DMS79 treated with DMSO at 0.1 percent for 48 hours (cell line): Measurements from ENCODE around the gene MPO.

Source experiments
- DNase-seq: peaks from one replicate; lab custom pipeline; 2025; lab: John Stamatoyannopoulos, UW

MPO gene

DNA sequence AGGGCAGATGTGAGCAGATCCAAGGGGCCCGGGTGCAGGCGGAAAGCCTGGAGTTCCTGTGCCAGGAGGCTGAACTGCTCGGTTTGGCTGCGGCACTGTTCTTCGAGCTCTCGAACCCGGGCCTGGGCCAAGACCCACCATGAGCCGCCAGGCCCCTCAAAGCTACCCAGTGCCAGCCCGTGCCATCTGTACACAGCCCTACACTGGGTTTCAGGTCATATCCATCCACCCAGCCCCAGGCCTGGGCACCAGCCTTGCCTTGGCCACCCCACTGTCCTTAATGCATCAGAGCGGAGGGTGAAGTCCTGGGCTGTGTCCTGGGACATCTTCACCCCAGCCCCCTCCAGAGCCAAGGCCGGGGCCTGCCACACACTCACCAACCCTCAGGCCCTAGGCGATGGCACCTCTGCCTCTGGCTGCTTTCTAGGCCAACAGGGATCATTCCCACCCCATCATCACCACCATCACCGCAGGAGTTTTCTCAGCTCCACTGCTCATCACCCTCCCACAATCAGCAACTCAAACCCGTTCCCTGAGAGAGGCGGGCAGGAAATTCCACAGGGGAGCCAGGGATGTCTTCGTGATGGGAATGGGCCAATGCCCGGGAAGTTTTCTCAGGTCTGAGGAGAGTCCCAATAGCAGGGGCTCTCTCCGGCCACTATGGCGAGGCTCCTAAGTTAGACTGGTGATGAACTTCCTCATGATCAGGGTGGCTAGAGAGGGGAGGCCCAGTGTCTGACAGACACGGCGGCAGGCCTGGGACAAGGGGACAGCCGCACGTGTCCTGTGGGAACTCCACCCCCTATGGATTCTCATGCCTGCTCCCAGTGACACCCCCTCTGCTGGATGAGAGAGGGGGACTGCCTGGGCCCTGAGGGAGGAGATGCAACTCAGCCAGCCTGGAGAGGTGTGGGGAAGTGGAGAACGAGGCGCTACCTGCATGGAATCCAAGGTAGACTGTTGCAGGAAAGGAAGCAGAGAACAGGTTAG, 38.7 kb upstream of the MPO start:
- DNase-seq = no peak

DNA sequence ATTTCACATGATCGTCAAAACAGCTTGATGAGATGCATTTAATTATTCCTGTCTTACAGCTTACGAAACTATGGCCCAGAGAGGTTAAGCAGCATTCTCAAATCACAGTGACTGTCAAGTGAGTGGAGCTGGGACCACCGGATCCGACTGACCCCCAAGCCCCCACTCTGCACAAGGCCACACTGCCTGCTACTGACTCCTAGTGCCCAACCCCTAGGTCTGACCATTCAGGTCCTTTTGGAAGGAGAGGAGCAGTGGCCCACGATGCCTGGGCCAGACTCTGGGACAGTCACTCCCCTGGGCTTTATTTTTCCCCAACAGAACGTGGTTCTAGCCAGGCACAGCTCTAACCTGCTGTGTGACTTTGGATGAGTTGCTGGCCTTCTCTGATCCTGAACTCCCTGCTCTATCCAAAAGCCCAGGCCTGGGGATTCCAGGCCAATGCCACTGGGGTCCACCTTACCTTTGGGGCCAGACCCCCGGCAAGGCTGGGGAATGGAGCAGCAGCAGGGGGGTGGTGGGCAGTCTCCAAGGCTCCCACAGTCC, 38.0 kb upstream of the MPO start:
- DNase-seq = no peak

DNA sequence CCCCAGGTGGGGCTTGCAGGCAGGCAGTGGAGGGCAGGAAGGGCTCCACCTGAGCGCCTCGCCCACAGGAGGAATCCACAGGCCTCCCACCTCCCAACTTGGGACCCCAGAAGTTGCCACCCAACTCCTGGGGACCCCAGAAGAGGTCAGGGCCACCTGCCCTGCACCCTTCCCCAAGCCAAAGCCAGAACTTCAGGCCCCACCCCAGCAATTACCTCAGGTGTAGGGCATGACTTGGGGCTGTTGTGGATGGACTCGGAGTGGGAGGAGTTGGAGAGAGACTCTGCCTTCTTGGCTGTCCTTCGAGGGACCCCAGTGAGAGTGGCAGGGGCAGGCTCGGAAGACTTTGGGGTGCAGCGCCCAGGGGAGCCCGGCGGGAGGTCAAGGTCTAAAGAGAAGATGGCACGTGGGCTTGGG, 37.3 kb upstream of the MPO start:
- no peak for DNase-seq

DNA sequence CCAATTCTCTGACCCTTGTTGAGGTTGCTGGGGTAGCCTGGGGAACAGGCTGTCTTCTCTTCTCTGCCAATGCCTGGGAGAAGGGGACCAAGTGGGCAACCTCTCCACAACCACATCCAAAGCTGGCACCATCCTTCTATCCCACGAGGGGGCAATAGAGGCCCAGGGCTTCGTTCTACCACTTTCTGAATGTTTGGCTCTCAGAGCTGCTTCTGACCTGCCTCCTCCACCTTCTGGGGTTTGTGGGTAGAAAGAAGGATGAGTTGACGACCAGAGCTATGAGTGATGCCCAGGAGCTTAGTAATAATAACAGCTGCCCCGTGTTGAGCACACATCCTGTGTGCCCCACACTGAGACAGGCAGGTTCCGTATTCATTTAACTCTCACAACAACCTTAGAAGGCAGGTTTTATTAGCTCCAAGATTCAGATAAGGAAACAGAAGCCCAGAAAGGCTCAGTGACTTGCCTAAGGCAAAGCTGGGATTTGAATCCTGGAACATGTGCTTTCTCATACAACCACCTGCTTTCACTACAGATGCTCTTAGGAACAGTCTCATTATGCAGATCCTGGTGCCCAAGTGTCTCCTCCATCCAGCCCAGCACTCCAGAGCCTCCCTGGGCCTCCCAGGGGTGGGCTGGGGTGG, 36.8 kb upstream of the MPO start:
- no peak for DNase-seq

DNA sequence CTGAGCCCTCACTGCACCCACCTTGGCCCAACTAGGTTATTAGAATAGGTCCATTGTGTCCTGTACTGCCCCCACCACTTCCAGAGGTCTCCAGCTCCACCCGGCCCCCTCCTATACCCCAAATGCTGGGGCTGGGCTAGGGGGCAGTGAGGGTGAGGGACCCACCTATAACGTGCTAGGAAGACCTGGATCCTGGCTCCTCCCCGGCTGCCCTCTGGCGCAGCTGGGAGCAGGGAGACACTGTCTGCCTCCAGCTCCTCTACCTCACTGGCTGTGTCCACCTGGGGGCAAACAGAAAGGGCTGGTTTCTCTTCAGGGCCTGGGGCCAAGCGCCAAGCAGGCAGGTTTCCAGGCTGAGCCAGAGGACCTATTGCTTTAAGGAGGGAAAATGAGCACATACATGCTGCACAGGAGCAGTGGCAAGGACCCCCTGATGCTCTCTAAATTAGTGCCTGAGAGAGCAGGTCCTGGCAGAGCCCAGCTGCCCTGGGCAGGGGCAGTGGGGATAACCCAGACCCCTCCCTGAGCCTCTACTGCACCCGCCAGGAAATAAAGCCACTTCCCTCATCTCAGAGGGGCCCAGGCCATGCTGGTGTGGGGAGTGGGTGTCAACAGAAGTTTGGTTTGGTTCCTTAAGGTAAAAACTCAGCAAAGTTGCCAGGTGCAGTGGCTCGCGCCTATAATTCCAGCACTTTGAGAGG, 35.7 kb upstream of the MPO start:
- DNase-seq = no peak

DNA sequence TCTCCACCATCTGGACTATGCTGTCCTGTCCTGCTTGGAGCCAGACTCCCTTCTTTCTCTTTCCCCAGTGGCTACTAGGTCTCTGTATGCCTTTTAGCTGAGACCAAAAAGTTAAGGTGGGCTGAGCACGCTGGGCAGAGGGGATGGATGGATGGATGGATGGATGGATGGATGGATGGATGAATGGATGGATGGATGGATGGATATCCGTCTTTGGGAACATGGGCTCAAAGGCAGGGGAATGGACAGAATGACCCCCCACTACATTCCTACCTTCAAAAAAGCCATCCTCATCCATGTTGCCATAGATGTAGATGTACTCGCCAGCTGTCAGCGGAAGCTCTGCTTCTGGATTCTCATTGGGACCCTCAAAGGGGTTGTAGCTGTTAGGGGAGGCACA, 35.0 kb upstream of the MPO start:
- DNase-seq = no peak

DNA sequence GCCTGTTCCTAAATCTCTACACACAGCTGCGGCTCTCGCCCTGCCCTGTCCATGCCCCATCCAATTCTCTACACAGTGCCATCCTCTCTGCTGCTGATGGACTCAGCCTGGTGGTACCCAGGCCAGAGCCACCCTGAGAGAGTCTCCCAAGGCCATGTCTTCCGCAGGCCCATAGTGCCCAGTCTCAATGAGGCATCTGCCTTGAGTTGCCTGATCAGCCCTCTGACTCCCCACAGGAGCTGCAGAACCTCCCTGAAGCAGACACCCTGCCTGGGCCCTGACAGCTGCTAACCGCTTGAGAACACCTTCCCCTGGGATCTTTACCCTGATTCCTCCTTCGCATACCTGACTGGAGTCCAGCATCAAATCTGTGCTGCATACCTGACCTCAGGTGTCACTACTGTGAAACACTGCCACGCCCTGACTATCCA, 34.6 kb upstream of the MPO start:
- no peak for DNase-seq

DNA sequence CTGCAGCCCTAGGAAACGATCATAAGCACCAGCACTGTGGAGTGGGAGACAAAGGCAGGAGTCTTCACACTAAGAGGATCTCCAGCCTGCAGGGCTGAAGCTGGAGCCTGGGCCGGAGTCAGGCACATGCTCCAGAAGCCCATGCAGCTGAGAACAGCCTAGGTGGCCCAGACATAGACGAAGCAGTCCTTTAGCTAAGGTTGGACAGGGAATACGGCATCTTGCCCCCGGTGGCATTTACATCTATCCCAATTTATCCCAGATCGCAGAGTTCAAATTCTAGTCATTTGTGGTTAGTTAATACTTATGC, 33.9 kb upstream of the MPO start:
- DNase-seq = no peak

DNA sequence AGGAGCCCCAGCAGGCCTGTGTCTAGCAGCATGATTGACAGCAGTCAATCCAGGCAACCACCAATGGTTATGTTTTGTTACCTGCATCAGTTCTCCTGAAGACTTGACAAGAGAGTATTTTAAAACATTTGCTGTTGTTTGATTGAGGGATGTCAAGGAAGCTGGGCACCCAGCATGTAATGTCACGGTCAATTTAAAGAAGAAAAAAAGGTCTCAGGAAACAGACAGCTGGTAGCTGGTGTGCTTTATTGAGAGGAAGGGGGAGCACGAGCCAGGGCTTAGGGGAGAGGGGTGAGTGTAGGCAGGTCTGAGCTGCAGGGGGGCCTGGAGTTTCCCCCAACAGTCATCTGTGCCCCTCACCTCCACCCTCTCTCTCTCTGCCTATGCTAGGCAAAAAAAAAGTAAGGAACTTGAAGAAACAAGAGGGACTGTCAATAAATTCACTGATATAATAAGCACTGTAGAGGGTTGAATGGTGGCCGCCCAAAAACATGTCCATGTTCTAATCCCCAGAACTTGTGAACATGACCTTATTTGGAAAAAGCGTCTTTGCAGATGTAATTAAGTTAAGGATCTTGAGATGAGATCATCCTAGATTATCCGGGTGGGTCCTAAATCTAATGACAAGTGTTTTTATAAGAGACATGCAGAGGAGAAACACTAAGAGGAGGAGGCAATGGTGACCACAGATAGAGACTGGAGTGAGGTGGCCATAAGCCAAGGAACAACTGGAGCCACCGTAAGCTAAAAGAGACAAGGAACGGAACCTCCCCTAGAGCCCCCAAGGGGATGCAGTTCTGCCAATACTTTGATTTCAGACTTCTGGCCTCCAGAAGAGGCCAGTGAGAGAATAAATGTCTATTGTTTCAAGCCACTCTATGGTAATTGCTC, 33.3 kb upstream of the MPO start:
- DNase-seq = peak; percentile 39

DNA sequence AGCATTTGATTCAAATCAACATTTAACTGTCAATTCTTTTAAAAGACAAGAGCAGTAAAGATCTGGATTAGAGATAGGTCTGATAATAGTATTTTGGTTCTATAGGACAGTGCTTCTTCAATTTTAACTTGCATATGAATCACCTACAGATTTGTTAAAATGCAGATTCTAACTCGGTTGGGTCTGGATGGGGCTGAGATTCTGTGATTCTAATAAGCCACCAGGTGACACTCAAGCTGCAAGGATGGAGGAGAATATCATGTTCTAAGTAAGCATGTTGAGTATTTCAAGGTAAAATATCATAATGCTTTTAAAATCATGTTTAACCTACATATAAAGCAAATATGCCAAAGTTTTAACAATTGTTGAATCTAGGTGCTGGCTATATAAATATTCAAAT, 32.1 kb upstream of the MPO start:
- DNase-seq = no peak

DNA sequence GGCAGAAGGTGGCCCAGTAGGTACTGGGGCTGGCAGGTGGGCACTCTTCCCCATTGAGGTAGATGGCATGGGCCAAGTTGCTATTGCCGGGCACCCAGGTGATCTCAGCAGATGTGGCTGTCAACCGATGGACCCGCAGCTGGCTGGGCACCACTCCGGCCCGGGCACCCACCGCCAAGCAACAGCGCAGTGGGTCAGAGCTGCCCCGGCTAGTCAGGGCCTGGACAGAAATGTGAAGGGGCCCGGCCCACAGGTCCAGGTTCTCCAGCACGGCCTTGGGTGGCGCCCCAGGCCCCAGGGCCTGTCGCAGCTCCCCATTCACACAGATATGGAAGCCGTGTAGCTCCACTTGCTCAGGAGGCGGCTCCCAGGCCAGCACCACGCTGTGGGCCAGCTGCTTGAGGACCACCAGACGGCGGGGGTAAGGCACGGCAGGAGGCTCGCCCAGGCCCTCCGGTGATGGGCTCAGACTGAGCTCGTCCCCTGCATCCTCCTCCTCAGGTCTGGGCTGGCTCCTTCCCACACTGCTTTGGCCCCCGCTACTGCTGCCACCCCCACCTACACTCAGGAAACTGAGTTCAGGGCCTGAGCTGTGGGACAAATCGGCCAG, 31.4 kb upstream of the MPO start:
- DNase-seq = no peak

DNA sequence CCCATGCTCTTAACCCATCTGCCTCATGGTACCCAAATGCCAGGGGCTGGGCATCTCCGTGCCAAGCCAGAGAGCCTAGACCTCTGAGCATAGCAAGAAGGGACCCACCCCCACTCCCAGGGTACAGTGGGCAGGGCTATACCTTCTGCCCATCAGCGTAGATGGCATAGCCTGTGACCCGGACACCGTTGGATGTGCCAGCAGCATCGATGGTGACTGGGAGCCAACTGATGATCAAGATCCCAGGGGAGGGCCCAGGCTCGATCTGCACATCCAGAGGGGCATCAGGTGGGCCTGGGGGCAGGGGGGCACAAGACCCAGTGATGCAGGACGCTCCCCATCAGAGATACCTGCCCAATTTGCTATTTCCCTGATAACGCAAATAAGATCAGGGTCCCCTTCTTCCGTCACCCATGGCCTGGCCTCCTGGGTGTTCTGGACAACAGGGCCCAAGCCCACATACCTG, 30.7 kb upstream of the MPO start:
- DNase-seq = no peak

DNA sequence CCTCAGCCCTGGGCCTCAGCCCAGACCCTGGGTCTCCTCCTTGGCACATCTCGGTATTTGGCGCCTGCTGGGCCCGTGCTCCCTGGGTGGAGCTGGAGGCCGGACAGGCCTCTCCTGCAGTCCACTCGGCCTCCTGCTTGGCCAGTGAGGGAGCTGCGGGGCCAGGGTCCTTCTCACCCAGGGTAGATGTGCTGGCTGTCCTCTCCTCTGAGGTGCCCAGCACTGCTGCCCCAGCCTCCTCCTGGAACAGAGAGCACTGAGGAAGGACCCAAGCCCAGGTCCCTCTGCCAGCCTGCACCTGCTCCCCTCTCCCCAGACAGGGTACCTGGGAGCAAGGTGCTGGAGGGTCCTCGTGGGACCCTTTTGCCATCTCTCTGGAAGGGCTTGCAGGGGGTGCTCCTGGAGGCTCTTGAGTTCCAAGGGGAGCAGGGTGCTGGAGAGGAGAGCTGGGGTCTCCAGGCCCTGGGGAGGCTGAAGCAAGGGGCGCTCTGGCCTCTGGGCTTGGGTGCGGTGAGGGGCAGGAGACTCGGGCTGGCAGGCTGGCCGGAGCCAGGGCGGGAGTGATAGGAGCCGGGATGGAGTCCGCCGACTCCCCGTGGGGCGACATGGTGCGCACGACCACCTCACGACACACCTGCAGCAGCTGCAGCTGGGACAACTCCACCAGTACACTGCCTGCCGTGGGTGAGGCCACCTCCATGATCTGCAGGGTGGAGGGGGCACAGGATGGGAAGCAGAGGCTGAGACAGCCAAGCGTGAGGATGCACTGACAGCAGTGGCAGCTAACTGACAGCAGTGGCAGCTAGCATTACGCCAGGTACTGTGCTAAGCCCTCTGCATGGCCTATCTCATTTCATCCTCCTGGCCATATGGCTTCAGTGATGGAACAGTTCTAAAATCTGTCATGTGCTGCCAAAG, 30.0 kb upstream of the MPO start:
- DNase-seq = no peak

DNA sequence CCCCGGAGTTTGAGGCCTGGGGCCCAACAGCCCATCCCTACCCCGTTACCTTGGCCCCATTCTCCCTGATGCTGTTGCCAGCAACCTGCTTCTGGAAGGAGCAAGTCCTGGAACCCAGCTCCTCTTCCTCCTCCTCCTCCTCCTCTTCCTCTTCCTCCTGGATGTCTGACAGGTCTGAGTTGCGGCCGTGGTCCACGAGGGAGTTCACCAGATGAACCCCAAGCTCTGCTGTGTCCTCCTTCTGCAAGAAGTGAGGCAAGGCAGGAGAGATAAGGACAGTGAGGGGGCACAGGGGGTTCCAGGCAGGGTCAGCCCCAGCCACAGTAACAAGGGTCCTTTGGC, 29.2 kb upstream of the MPO start:
- DNase-seq = no peak

DNA sequence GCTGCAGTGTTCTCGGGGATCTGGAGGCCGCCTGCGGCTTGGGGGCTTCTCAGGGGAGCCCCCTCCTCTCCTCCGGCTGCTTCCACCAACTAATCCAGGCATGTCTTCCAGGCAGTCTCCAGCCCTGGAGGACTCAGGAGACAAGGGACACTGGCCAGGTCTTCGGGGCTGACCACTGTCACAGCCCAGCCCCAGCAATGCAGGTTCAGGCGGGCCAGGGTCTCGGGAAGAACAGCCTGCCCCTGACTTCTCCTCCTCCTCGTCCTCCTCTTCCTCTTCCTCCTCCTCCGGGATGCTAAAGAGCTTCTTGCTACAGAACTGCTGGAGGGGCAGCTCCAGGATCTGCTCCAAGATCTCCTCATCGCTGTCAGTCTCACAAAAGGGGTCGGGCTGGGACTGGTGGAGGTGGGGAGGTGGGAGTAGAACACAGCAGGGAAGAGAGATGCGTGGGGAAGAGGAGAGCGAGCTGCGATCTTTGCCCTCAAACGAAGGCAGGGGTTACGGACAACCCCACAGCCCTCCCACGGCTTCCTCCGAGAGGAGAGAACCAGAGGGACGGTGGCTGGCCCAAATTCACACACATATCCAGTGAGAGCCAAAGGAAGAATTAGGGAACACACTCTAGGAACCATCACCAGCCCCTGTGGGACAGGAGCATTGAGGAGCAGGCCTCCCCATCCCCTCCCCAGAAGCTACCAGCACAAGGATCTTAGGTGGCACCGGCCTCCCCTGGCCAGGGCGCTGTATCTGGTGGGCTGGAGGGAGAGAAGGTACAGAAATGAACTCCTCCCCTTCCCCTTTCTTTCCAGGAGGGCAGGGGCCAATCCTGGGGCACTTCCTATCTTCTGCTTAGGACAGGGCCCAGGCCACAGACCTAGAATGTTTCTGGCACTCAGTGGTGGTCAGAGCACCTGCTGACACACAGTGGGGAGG, 28.5 kb upstream of the MPO start:
- no peak for DNase-seq

DNA sequence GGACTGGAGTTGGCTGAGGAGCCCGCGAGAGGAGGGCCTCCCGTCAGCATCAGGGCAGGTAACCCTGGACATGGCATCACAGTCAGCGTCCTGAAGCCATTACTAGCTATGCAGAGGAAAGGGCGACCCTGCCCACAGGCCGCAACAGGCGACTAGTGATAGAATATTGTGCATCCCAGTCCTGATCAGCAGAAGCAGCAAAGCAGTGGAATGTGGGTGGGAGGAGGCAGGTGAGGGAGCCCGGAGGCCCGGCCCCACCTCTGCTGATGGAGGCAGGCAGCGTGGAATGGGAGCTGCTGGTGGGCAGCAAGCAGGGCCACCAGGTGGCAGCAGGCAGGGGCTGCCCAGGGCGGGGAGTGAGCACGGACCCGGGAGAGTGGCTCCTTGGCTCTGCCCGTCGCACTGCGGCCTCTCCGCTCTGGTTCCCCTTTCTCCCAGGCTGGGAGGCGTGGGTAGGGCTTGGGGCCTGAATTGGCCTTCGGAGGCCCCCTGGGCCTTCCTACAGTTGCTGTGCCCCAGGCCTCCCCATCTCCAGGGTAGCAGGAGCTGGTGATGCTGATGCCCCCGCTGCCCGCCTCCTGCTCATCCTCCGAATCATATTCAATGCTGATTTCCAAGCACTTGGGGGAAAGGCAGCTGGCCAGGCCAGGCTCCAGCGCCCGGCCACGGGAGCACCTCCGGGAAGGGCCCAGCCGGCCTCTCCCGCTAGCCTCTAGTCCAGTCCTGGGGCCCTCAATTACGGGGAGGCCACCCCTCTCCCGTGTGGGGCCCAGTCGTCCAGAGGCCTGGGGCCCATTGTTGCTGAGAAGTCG, 27.6 kb upstream of the MPO start:
- DNase-seq = no peak

DNA sequence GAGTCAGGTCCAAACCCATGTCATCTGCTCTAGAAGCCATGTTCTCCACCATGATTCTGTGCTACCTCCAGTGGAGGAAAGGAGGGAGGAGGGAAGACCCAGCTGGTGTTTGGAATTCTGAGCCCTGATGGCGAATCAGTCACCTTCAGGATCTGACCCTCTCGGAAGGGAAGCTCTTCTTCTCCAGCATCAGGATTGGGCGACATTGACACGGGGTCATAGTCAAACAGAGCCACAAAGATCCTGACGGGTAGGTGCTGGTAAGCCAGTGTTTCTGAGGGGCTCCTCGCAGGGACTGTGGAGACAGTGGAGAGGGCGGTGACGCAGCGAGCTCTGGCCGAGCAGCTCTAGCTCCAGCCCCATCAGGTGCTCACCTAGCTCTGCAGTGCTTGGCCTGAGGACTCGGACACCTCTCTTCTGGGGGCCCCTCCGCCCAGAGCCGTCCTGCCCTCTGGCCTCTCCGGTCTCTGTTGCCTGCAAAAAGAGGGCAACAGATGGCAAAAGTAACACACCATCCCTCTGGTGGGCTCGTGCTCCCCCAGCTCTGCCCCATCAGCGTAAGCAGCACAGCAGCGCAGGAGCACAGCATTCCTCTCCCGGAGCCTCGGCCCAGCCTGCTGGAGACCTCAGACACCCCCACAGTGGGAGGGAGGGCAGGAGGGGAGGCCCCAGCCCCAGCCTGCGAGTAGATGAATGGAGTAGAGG, 26.9 kb upstream of the MPO start:
- DNase-seq = no peak
